Measurements from ENCODE around the gene DDX3X.

GRCh38 chrX:41406201-41406600, 72.2 kb downstream of the DDX3X start:
- TF ChIP-seq JAZF1 (CRISPR knock-in tag; IDR thresholded peaks at IDR 0.05) (no peak), ZBTB21 (CRISPR knock-in tag; IDR thresholded peaks at IDR 0.05; ENCODE audit: borderline replicate concordance) (no peak), STAT6 (CRISPR knock-in tag; conservative IDR thresholded peaks at IDR 0.05; ENCODE audit: low read depth) (no peak), CREB1 (CRISPR knock-in tag; IDR thresholded peaks at IDR 0.05) (no peak), E2F5 (CRISPR knock-in tag; IDR thresholded peaks at IDR 0.05) (no peak)
- TF ChIP-seq, protein P1, sequence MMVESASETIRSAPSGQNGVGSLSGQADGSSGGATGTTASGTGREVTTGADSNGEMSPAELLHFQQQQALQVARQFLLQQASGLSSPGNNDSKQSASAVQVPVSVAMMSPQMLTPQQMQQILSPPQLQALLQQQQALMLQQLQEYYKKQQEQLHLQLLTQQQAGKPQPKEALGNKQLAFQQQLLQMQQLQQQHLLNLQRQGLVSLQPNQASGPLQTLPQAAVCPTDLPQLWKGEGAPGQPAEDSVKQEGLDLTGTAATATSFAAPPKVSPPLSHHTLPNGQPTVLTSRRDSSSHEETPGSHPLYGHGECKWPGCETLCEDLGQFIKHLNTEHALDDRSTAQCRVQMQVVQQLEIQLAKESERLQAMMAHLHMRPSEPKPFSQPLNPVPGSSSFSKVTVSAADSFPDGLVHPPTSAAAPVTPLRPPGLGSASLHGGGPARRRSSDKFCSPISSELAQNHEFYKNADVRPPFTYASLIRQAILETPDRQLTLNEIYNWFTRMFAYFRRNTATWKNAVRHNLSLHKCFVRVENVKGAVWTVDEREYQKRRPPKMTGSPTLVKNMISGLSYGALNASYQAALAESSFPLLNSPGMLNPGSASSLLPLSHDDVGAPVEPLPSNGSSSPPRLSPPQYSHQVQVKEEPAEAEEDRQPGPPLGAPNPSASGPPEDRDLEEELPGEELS (CRISPR knock-in tag; IDR thresholded peaks at IDR 0.05): no peak
- TF ChIP-seq, protein P2, sequence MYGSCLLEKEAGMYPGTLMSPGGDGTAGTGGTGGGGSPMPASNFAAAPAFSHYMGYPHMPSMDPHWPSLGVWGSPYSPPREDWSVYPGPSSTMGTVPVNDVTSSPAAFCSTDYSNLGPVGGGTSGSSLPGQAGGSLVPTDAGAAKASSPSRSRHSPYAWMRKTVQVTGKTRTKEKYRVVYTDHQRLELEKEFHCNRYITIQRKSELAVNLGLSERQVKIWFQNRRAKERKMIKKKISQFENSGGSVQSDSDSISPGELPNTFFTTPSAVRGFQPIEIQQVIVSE (CRISPR knock-in tag; IDR thresholded peaks at IDR 0.05; ENCODE audit: borderline replicate concordance): no peak
